Astrocyte (in vitro differentiated cells and primary cell): ENCODE measurements around the gene C1QA.

ENCODE experiments used
- EZH2 ChIP-seq: IDR thresholded peaks from 2 replicates; pipeline ENCODE4 v1.6.1; 2012; ENCODE audit warnings: mild to moderate bottlenecking, low read length, inconsistent platforms; ENCODE audit not compliant: insufficient read depth
- TF ChIP-seq, protein P1 (sequence below): IDR thresholded peaks from 2 replicates; pipeline ENCODE4 v1.5.1; 2011; ENCODE audit warnings: low read depth, mild to moderate bottlenecking, inconsistent platforms, low read length, moderate library complexity; ENCODE audit not compliant: insufficient read depth

DNA sequence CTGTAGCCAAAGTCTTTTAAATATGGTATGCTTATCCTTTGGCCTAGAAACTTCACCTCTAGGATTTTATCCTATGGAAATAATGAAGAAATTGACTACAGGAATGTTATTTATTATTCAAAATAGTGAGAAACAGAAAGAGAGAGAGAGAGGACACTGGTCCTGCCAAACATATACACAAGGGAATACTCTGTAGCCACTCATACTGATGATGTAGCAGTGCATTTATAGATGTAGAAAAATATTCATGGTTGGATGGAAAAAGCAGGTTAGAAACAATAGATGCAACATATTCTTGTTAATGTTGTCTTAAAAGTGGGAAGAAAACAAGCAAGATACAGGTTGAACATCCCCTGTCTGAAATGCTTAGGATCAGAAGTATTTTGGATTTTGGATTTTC lies 52.0 kb downstream of the C1QA start:
- TF ChIP-seq, protein P1, sequence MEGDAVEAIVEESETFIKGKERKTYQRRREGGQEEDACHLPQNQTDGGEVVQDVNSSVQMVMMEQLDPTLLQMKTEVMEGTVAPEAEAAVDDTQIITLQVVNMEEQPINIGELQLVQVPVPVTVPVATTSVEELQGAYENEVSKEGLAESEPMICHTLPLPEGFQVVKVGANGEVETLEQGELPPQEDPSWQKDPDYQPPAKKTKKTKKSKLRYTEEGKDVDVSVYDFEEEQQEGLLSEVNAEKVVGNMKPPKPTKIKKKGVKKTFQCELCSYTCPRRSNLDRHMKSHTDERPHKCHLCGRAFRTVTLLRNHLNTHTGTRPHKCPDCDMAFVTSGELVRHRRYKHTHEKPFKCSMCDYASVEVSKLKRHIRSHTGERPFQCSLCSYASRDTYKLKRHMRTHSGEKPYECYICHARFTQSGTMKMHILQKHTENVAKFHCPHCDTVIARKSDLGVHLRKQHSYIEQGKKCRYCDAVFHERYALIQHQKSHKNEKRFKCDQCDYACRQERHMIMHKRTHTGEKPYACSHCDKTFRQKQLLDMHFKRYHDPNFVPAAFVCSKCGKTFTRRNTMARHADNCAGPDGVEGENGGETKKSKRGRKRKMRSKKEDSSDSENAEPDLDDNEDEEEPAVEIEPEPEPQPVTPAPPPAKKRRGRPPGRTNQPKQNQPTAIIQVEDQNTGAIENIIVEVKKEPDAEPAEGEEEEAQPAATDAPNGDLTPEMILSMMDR, result no peak
- TF ChIP-seq EZH2, result no peak
